ENCODE results near the gene TMEFF2.

The TMEFF2 gene

GRCh38 chr2:191999101-191999841, 195.5 kb downstream of the TMEFF2 start:
- Histone ChIP-seq H3K9ac (ENCODE audit: low read depth, low read length, poor library complexity) (no peak overlapping the region), H2AK5ac (ENCODE audit: low read depth, low read length) (no peak overlapping the region), H3K36me3 (replicated peaks in 1 of 2; ENCODE audit: control insufficient read depth in 2 of 2, insufficient read depth in 2 of 2, low read length in 2 of 2) (no peaks in the 10 kb centered on the region), H3K14ac (ENCODE audit: low read length) (no peak overlapping the region), H3K27ac (replicated peaks; ENCODE audit: low read length) (no peak overlapping the region), H4K8ac (ENCODE audit: low read depth, low read length) (no peak overlapping the region), H2AFZ (ENCODE audit: low read length) (no peak overlapping the region), H3K79me1 (ENCODE audit: low read depth, low read length) (no peaks in the 10 kb centered on the region), H2BK5ac (ENCODE audit: low read length) (no peak overlapping the region), H3K4ac (ENCODE audit: low read length) (no peak overlapping the region), H3K4me3 (ENCODE audit: low read length in 2 of 2) (no peak overlapping the region), H3K4me2 (ENCODE audit: insufficient read depth, low read length, poor library complexity, severe bottlenecking) (no peak overlapping the region), H4K91ac (ENCODE audit: low read depth, low read length, poor library complexity) (no peak overlapping the region), H2BK12ac (ENCODE audit: low read length) (no peak overlapping the region), H3K18ac (ENCODE audit: low read length) (no peak overlapping the region), H2BK15ac (ENCODE audit: low read length) (no peak overlapping the region), H2BK120ac (ENCODE audit: low read depth, low read length) (no peak overlapping the region), H3K27me3 (ENCODE audit: control insufficient read depth in 3 of 3, insufficient read depth in 3 of 3, low read depth in 1 of 3, low read length in 3 of 3) (no peaks in the 10 kb centered on the region), H3K23ac (ENCODE audit: low read depth, low read length, poor library complexity) (no peak overlapping the region), H3K9me3 (replicated peaks in 1 of 2; ENCODE audit: control insufficient read depth in 2 of 2, insufficient read depth in 1 of 2, low read depth in 1 of 2, low read length in 2 of 2) (no peaks in the 10 kb centered on the region), H3K4me1 (ENCODE audit: control insufficient read depth in 2 of 2, insufficient read depth in 1 of 2, low read depth in 1 of 2, low read length in 2 of 2) (peaks cover 5 to 6% of the 10 kb centered on the region in 2 donors)
- WGBS, 2 donors (ENCODE audit: extremely low coverage in 2 of 2, insufficient read length in 2 of 2, insufficient replicate concordance in 1 of 2), result no CpG with 5 or more reads among the region's 4 CpGs
- DNase-seq (ENCODE audit: low spot score), result no peak

GRCh38 chr2:191995285-191995684, 199.4 kb downstream of the TMEFF2 start:
- no peak overlapping the region for H3K14ac ChIP-seq (ENCODE audit: low read length)
- no peak overlapping the region for H2BK120ac ChIP-seq (ENCODE audit: low read depth, low read length)
- H3K79me1 ChIP-seq (ENCODE audit: low read depth, low read length), result no peaks in the 10 kb centered on the region
- H3K4me3 ChIP-seq (ENCODE audit: low read length in 2 of 2), result no peak overlapping the region
- H3K4me1 ChIP-seq (ENCODE audit: control insufficient read depth in 2 of 2, insufficient read depth in 1 of 2, low read depth in 1 of 2, low read length in 2 of 2), result peaks cover 3 to 6% of the 10 kb centered on the region in 2 donors
- DNase-seq (ENCODE audit: low spot score), result no peak
- no peak overlapping the region for H2BK12ac ChIP-seq (ENCODE audit: low read length)
- no peak overlapping the region for H3K4me2 ChIP-seq (ENCODE audit: insufficient read depth, low read length, poor library complexity, severe bottlenecking)
- no peaks in the 10 kb centered on the region for H3K9me3 ChIP-seq (replicated peaks in 1 of 2; ENCODE audit: control insufficient read depth in 2 of 2, insufficient read depth in 1 of 2, low read depth in 1 of 2, low read length in 2 of 2)
- H3K23ac ChIP-seq (ENCODE audit: low read depth, low read length, poor library complexity), result no peak overlapping the region
- no peak overlapping the region for H3K27ac ChIP-seq (replicated peaks; ENCODE audit: low read length)
- no peak overlapping the region for H3K9ac ChIP-seq (ENCODE audit: low read depth, low read length, poor library complexity)
- no CpG with 5 or more reads among the region's 2 CpGs for WGBS, 2 donors (ENCODE audit: extremely low coverage in 2 of 2, insufficient read length in 2 of 2, insufficient replicate concordance in 1 of 2)
- no peaks in the 10 kb centered on the region for H3K36me3 ChIP-seq (replicated peaks in 1 of 2; ENCODE audit: control insufficient read depth in 2 of 2, insufficient read depth in 2 of 2, low read length in 2 of 2)
- peak overlapping the region; percentile 32 for H2AFZ ChIP-seq (ENCODE audit: low read length)
- no peak overlapping the region for H2AK5ac ChIP-seq (ENCODE audit: low read depth, low read length)
- H2BK5ac ChIP-seq (ENCODE audit: low read length), result no peak overlapping the region
- H4K91ac ChIP-seq (ENCODE audit: low read depth, low read length, poor library complexity), result no peak overlapping the region
- H3K18ac ChIP-seq (ENCODE audit: low read length), result no peak overlapping the region
- no peak overlapping the region for H4K8ac ChIP-seq (ENCODE audit: low read depth, low read length)
- no peak overlapping the region for H3K4ac ChIP-seq (ENCODE audit: low read length)
- H3K27me3 ChIP-seq (ENCODE audit: control insufficient read depth in 3 of 3, insufficient read depth in 3 of 3, low read depth in 1 of 3, low read length in 3 of 3), result no peaks in the 10 kb centered on the region
- no peak overlapping the region for H2BK15ac ChIP-seq (ENCODE audit: low read length)

- WGBS, 2 donors (ENCODE audit: extremely low coverage in 2 of 2, insufficient read length in 2 of 2, insufficient replicate concordance in 1 of 2), result no CpG with 5 or more reads among the region's 2 CpGs
- Histone ChIP-seq H4K8ac (ENCODE audit: low read depth, low read length) (no peak overlapping the region), H3K4me3 (ENCODE audit: low read length in 2 of 2) (no peak overlapping the region)
Measured at GRCh38 chr2:191994749-191995148, 200.0 kb downstream of the TMEFF2 start.

GRCh38 chr2:191991442-191991841, 203.3 kb downstream of the TMEFF2 start:
- H3K4me1 ChIP-seq (ENCODE audit: control insufficient read depth in 2 of 2, insufficient read depth in 1 of 2, low read depth in 1 of 2, low read length in 2 of 2), result peaks cover 3 to 6% of the 10 kb centered on the region in 2 donors
- no peak overlapping the region for H2BK120ac ChIP-seq (ENCODE audit: low read depth, low read length)
- no peak overlapping the region for H3K4me3 ChIP-seq (ENCODE audit: low read length in 2 of 2)
- DNase-seq (ENCODE audit: low spot score), result no peak
- H3K27ac ChIP-seq (replicated peaks; ENCODE audit: low read length), result no peak overlapping the region
- no peak overlapping the region for H2BK5ac ChIP-seq (ENCODE audit: low read length)
- no peaks in the 10 kb centered on the region for H3K79me1 ChIP-seq (ENCODE audit: low read depth, low read length)
- H4K91ac ChIP-seq (ENCODE audit: low read depth, low read length, poor library complexity), result no peak overlapping the region
- no peaks in the 10 kb centered on the region for H3K36me3 ChIP-seq (replicated peaks in 1 of 2; ENCODE audit: control insufficient read depth in 2 of 2, insufficient read depth in 2 of 2, low read length in 2 of 2)
- no peak overlapping the region for H3K18ac ChIP-seq (ENCODE audit: low read length)
- no peak overlapping the region for H3K4ac ChIP-seq (ENCODE audit: low read length)
- no peak overlapping the region for H2BK15ac ChIP-seq (ENCODE audit: low read length)
- H4K8ac ChIP-seq (ENCODE audit: low read depth, low read length), result no peak overlapping the region
- H2AFZ ChIP-seq (ENCODE audit: low read length), result no peak overlapping the region
- no peaks in the 10 kb centered on the region for H3K27me3 ChIP-seq (ENCODE audit: control insufficient read depth in 3 of 3, insufficient read depth in 3 of 3, low read depth in 1 of 3, low read length in 3 of 3)
- H3K23ac ChIP-seq (ENCODE audit: low read depth, low read length, poor library complexity), result no peak overlapping the region
- no peak overlapping the region for H2BK12ac ChIP-seq (ENCODE audit: low read length)
- H2AK5ac ChIP-seq (ENCODE audit: low read depth, low read length), result no peak overlapping the region
- H3K14ac ChIP-seq (ENCODE audit: low read length), result no peak overlapping the region
- no CpG with 5 or more reads among the region's 5 CpGs for WGBS, 2 donors (ENCODE audit: extremely low coverage in 2 of 2, insufficient read length in 2 of 2, insufficient replicate concordance in 1 of 2)
- no peaks in the 10 kb centered on the region for H3K9me3 ChIP-seq (replicated peaks in 1 of 2; ENCODE audit: control insufficient read depth in 2 of 2, insufficient read depth in 1 of 2, low read depth in 1 of 2, low read length in 2 of 2)
- no peak overlapping the region for H3K4me2 ChIP-seq (ENCODE audit: insufficient read depth, low read length, poor library complexity, severe bottlenecking)
- H3K9ac ChIP-seq (ENCODE audit: low read depth, low read length, poor library complexity), result no peak overlapping the region

More at GRCh38 chr2:191994749-191995148, 200.0 kb downstream of the TMEFF2 start:
- Histone ChIP-seq H3K4me2 (ENCODE audit: insufficient read depth, low read length, poor library complexity, severe bottlenecking) (no peak overlapping the region), H3K9me3 (replicated peaks in 1 of 2; ENCODE audit: control insufficient read depth in 2 of 2, insufficient read depth in 1 of 2, low read depth in 1 of 2, low read length in 2 of 2) (no peaks in the 10 kb centered on the region), H3K27me3 (ENCODE audit: control insufficient read depth in 3 of 3, insufficient read depth in 3 of 3, low read depth in 1 of 3, low read length in 3 of 3) (no peaks in the 10 kb centered on the region), H2BK120ac (ENCODE audit: low read depth, low read length) (no peak overlapping the region), H3K27ac (replicated peaks; ENCODE audit: low read length) (no peak overlapping the region), H2AK5ac (ENCODE audit: low read depth, low read length) (no peak overlapping the region), H3K36me3 (replicated peaks in 1 of 2; ENCODE audit: control insufficient read depth in 2 of 2, insufficient read depth in 2 of 2, low read length in 2 of 2) (no peaks in the 10 kb centered on the region), H3K18ac (ENCODE audit: low read length) (no peak overlapping the region), H3K79me1 (ENCODE audit: low read depth, low read length) (no peaks in the 10 kb centered on the region), H3K9ac (ENCODE audit: low read depth, low read length, poor library complexity) (no peak overlapping the region), H3K4ac (ENCODE audit: low read length) (no peak overlapping the region), H3K14ac (ENCODE audit: low read length) (no peak overlapping the region), H2AFZ (ENCODE audit: low read length) (no peak overlapping the region), H2BK15ac (ENCODE audit: low read length) (no peak overlapping the region), H2BK5ac (ENCODE audit: low read length) (no peak overlapping the region), H3K4me1 (ENCODE audit: control insufficient read depth in 2 of 2, insufficient read depth in 1 of 2, low read depth in 1 of 2, low read length in 2 of 2) (peaks cover 3 to 6% of the 10 kb centered on the region in 2 donors), H4K91ac (ENCODE audit: low read depth, low read length, poor library complexity) (no peak overlapping the region), H3K23ac (ENCODE audit: low read depth, low read length, poor library complexity) (no peak overlapping the region), H2BK12ac (ENCODE audit: low read length) (no peak overlapping the region)
- DNase-seq (ENCODE audit: low spot score), result no peak

Data from neuronal stem cell (in vitro differentiated cells).